ENCODE results near the gene TGOLN2.

Gene TGOLN2

GRCh38 chr2:85303780-85304531, 23.8 kb downstream of the TGOLN2 start:
- no peak for DNase-seq

DNA sequence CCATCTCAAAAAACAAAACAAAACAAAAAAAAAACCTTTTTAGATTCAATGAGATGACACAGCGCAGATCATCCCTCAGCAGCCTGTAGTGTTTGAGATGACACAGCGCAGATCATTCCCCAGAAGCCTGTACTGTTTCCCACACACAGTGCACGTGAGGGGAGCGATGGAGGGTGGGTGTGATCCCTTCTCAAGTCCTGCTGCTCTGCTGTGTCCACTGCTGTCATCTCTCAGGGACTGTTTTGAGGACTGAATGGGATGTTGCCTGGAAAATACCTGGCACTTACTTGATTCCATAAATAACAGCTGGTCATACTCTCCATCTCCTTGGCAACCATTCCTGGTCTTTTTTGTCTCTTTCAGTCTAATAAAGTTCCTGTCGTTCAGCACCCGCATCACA, 25.7 kb downstream of the TGOLN2 start:
- no peak for DNase-seq

DNA sequence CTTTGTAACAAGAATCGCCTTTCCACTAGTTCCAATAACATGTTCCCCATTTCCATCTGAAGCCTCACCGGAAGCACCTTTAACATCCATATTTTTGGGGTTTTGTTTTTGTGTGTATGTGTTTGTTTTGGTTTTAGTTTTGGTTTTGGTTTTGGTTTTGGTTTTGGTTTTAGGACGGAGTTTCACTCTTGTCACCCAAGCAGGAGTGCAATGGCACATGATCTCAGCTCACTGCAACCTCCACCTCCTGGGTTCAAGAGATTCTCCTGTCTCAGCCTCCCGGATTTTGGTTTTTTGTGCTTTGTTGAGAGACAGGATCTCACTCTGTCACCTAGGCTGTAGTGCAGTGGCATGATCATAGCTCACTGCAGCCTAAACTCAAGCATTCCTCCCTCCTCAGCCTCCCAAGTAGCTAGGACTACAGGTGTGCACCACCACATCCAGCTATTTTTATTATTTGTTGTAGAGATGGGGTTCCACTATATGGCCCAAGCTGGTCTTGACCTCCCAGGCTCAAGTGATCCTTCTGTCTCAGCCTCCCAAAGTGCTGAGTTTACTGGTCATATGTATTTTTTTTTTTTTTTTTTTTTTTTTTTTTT, 36.3 kb downstream of the TGOLN2 start:
- DNase-seq = no peak

DNA sequence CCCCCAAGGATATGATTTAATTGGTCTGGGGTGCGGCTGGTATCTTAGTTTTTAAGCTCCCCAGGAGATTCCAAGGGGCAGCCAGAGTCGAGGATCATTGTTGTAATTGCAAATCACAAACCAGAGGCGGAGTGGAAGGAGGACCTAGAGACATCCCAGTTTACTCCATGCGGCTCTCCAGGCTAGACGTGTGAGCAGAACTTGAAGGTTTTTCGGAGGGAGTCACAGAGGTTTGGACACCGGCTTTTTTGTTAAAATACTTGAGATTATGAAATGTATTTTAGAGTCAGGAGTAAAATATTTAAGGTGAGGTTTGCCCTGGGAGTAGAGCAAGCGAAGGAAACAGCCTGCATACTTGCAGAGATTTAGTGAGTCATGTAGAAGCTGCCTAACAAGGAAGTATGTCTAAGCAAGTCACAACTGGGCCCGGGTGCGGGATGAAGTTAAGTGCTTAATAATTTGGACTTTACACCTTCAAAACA, 39.5 kb downstream of the TGOLN2 start:
- no peak for DNase-seq

DNA sequence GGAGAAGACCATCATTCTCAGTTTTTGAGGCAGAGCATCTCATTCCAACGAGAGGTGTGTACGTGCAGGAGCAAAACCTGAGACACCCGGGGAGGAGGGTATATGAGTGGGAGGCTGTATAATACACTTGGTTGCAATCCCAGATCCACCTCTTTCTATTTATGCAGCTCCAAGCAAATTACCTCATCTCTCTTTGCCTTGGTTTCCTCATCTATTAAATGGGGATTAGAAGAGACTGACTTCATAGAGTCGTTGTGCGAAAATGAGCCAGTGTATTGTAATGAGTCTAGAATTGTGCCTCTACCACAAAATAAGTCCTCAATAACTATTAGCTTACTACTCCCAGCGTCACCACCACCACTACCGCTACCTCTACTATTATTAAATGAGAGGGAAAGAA, 40.1 kb downstream of the TGOLN2 start:
- DNase-seq = no peak

DNA sequence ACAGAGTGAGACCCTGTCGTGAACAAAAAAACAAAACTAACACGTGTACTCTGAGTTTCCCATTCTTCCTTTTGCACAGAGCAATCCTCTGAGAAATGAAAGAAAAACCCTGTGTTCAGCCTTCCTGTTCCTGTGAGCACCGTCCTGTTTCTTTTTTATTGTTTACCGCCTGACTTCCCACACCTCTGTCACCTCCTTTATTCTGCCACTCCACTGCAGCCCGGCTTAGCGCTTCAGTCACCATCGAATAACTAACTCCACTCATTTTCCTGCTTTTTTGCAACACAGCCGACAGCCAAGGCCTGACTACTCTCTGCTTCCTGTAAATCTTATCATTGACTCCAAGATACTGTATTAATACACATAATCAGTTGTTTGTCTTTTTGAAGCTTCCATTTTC, 40.9 kb downstream of the TGOLN2 start:
- no peak for DNase-seq

GRCh38 chr2:85283641-85284040, 44.1 kb downstream of the TGOLN2 start:
- no peak for DNase-seq

GRCh38 chr2:85282914-85283313, 44.9 kb downstream of the TGOLN2 start:
- no peak for DNase-seq

GRCh38 chr2:85281553-85281952, 46.2 kb downstream of the TGOLN2 start:
- no peak for DNase-seq

GRCh38 chr2:85278361-85278760, 49.4 kb downstream of the TGOLN2 start:
- DNase-seq = no peak

DNA sequence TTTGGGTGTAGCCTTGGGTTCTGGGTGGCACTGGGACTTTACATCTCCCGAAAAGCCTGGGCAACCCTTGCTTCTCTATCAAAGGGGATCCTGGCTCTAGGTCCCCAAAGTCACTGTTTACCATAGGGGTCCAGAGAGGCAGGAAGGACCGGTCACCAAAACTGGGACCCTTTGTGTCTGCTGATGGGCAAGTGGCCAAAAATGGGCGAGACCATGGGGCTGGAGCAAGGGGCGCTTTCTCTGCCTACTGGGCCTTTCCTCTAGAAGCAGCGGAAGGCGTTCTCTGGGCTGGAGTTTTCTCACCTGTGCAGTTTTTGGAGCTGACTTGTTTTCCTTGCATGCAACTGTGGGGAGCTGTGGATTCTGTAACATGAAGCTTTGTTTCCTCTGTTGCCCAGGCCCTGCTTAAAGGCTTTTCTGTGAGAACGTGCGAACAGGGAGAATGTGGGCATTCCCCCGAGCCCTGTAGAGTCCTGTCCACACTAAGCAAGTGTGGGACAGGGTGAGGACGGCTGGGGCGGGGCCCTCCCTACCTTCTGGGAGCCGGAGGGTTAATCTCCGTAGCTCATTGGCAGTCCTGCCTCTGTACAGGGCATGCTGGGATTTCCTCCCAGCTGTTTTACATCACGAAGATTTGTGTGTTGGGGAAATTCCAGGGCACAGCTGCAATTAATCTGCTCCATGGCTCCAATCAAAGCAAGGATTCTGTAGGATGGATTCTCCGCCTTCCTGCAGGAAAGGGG, 50.2 kb downstream of the TGOLN2 start:
- DNase-seq = no peak

DNA sequence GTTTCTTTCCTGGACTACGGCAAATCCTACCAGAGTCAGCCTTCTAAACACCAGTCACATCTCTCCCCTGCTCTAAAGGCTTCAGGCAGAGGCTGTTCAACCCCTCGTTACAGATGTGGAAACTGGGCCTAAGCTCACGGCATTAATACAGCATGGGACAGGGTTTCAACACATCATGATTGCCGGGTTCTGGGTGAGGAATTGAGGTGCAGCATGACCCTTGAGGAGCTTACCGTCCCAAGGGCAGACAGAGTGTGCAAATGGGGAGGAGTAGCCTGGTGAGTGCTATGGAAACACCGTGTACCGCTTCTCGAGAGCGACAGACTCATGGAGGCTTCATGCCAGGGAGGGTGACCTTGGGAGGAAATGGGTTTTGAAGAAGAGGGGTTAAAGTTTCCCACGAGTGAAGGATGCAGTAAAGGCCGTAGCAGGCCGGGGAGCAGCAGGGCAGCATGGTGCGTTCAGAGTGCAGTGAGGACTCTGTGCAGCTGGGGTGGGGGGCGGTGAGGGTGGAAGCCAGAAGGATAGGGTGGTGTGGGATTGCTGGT, 51.1 kb downstream of the TGOLN2 start:
- DNase-seq = no peak

DNA sequence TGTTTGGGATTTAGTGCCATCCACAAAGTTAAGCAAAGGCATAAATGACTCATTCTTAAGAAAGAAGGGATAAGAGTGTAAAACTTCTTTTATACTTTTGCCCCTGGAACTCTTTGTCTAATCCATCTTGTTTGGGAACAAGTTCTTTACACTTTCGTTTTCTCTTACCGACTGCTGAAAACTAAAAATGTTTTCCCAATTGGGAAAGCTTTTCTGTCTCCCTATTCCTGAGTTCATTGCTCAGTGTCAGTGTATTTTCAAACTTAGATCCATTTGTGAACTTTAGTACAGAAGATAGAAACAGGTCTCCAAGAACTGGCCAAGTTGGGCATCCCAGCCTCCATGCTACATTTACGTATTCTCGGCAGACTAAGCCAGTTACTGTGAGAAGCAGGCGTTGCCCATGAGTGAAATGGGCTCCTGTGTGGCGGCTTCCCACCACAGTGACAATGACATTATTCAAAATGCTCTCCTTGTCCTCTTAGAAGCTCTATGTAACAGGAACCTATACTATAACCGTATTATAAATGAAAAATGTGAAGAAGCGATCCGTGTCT, 51.7 kb downstream of the TGOLN2 start:
- no peak for DNase-seq

GRCh38 chr2:85273738-85274731, 53.8 kb downstream of the TGOLN2 start:
- no peak for DNase-seq

- no peak for DNase-seq
Observed at GRCh38 chr2:85272357-85272756, 55.4 kb downstream of the TGOLN2 start.

GRCh38 chr2:85269959-85270358, 57.8 kb downstream of the TGOLN2 start:
- no peak for DNase-seq
